ENCODE measurements around the gene BCL11A. TPM values are rescaled to one million over a fixed set of nuclear protein-coding genes. Genes with fewer than 3 reads are reported as not detected.

The BCL11A gene
- total RNA-seq, 6 experiments from 2014 or later, result 1.1 to 3.0 (median 1.9) TPM

DNA sequence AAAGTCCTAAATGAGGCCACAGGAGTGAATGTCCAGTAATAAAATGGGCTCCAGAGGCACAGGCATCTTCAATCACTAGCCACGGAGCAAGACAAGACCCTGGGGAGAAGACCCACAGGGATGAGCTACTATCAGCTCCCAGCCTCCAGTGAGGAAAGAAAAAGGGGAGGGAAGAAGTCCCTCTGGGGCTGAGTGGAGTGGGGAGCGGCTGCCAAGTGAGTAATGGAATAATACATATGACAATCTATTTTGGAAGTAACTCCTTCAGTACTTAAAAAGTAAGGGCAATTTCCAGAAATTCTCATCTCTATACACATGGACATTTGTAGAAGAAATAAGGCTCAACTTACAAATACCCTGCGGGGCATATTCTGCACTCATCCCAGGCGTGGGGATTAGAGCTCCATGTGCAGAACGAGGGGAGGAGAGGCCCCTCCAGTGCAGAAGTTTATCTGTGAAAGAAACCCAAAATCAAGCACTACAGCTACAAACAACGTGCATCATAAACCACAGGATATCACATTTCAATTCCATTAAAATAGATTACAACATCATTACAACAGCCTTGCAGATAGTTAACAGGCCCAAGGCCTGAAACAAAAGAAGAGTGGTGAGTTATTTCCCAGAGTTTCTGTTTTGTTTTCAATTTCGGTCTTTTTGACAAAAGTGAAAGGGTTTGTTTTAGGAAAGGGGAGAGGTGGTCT is 84.9 kb downstream of the BCL11A start:
- Mint-ChIP-seq H3K9me3 (no peaks in the 10 kb centered on the region), H3K27ac (peak overlapping the region; percentile 85)
- peak; percentile 37 for DNase-seq

GRCh38 chr2:60466161-60466702 is 87.2 kb downstream of the BCL11A start:
- Mint-ChIP-seq H3K36me3 (ENCODE audit: low read depth) (peaks cover 3% of the 10 kb centered on the region; the same call in 1 of the 2 replicates), H3K4me1 (ENCODE audit: low read depth) (peaks cover 20% of the 10 kb centered on the region), H3K4me3 (no peak overlapping the region), H3K27me3 (ENCODE audit: insufficient read depth) (no peaks in the 10 kb centered on the region; the same call in 1 of the 2 replicates), H3K27ac (no peak overlapping the region), H3K9me3 (peaks cover 3% of the 10 kb centered on the region)
- no peak for TF ChIP-seq CTCF (IDR thresholded peaks at IDR 0.05)
- no peak for DNase-seq

More for the DNA sequence above, 84.9 kb downstream of the BCL11A start:
- Mint-ChIP-seq H3K4me1 (ENCODE audit: low read depth) (peaks cover 20% of the 10 kb centered on the region), H3K36me3 (ENCODE audit: low read depth) (no peaks in the 10 kb centered on the region), H3K27me3 (ENCODE audit: insufficient read depth) (no peaks in the 10 kb centered on the region; the same call in 1 of the 2 replicates), H3K4me3 (peak overlapping the region; percentile 65)
- no peak for TF ChIP-seq CTCF (IDR thresholded peaks at IDR 0.05)

DNA sequence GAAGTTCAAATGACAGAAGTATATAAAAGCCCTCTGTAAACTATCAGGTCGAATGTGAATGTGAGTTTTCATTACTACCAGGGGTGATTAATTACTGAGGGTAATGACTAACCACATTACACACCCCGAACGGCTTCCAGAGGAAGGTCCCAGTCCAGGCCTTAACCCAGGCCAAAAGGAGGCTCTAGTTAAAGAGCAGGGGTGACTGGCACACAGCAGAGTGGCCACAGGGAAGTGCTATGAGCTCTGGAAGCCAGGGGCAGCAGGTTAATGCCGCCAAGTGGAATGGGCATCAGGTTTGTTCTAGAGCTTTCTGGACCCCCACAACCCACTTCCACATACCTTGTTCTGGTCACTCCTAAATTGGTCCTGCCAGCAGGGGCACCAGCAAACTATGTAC is 87.7 kb downstream of the BCL11A start:
- TF ChIP-seq CTCF (IDR thresholded peaks at IDR 0.05), result no peak
- DNase-seq, result no peak
- H3K4me3 Mint-ChIP-seq, result no peak overlapping the region
- no peak overlapping the region for H3K27ac Mint-ChIP-seq
- H3K27me3 Mint-ChIP-seq (ENCODE audit: insufficient read depth), result no peaks in the 10 kb centered on the region; the same call in 1 of the 2 replicates
- H3K9me3 Mint-ChIP-seq, result peaks cover 4% of the 10 kb centered on the region
- peaks cover 4% of the 10 kb centered on the region; the same call in 1 of the 2 replicates for H3K36me3 Mint-ChIP-seq (ENCODE audit: low read depth)
- peaks cover 20% of the 10 kb centered on the region for H3K4me1 Mint-ChIP-seq (ENCODE audit: low read depth)

DNA sequence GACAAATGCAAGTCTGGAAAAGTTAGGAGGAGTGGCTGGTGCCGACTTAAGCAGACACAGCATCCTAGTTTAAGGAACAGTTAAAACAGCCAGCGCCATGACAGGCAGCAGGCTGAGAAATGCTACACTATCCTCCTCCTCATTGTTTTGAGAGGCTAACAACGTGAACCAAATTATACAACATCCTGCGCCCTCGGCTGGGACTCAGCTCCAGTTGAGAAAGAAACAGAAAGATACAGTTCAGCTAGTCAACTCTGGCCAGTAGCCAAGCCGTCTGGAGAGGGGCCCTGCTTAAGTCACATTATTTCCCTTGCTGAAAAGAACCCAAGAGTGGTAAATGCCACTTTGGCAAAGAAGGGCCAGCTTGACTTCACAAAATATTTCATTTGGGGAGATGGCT is 90.2 kb downstream of the BCL11A start:
- peaks cover 1% of the 10 kb centered on the region; the same call in 1 of the 2 replicates for H3K4me1 Mint-ChIP-seq (ENCODE audit: low read depth)
- no peak overlapping the region for H3K27ac Mint-ChIP-seq
- H3K27me3 Mint-ChIP-seq (ENCODE audit: insufficient read depth), result no peaks in the 10 kb centered on the region
- no peak for DNase-seq
- H3K9me3 Mint-ChIP-seq, result peaks cover 4% of the 10 kb centered on the region
- H3K4me3 Mint-ChIP-seq, result no peak overlapping the region
- TF ChIP-seq CTCF (IDR thresholded peaks at IDR 0.05), result no peak
- H3K36me3 Mint-ChIP-seq (ENCODE audit: low read depth), result peaks cover 4% of the 10 kb centered on the region; the same call in 1 of the 2 replicates

GRCh38 chr2:60461421-60462108 is 91.9 kb downstream of the BCL11A start:
- no peak overlapping the region for H3K27ac Mint-ChIP-seq
- H3K27me3 Mint-ChIP-seq (ENCODE audit: insufficient read depth), result no peaks in the 10 kb centered on the region

More at GRCh38 chr2:60461421-60462108, 91.9 kb downstream of the BCL11A start:
- no peak for TF ChIP-seq CTCF (IDR thresholded peaks at IDR 0.05)
- Mint-ChIP-seq H3K36me3 (ENCODE audit: low read depth) (peaks cover 4% of the 10 kb centered on the region; the same call in 1 of the 2 replicates), H3K9me3 (peaks cover 4% of the 10 kb centered on the region), H3K4me3 (no peak overlapping the region), H3K4me1 (ENCODE audit: low read depth) (no peaks in the 10 kb centered on the region)
- no peak for DNase-seq
